Right lobe of liver (tissue), 6 donors: ENCODE results near the gene DACH1. TPM values are rescaled to one million over a fixed set of nuclear protein-coding genes. Genes with fewer than 3 reads are reported as not detected.
A peak's percentile ranks its signal among the peaks of the same experiment; 100 is the strongest.

Experiments
- ATAC-seq, 4 donors: fragments of 200-7000 bp; cut with Tn5 transposase; one replicate each; pipeline ENCODE4 v1.9.1; 2020; ENCODE audit warnings: mild to moderate bottlenecking in 4 of 4, moderate library complexity in 4 of 4
- DNase-seq, 3 donors: peaks; one replicate each; pipeline ENCODE4 v3.0.0-alpha.2; 2020
- H3K27ac ChIP-seq, 3 donors: fragments of 200-600 bp; one replicate each; pipeline ENCODE4 v1.8.0; 2022
- H3K27me3 ChIP-seq, 2 donors: fragments of 200-600 bp; one replicate each; pipeline ENCODE4 v1.8.0; 2022
- H3K36me3 ChIP-seq, 4 donors: fragments of 200-600 bp; sonication (generic) in 1 of 4; one replicate each; pipeline versions ENCODE4 v1.5.1 to v1.8.0; 2017 to 2022; ENCODE audit warnings: control low read depth in 1 of 4
- H3K4me1 ChIP-seq, 4 donors: fragments of 200-600 bp; sonication (generic) in 1 of 4; one replicate each; pipeline versions ENCODE4 v1.5.1 to v1.8.0; 2017 to 2022; ENCODE audit warnings: control low read depth in 1 of 4
- H3K4me3 ChIP-seq, 3 donors: fragments of 200-600 bp; one replicate each; pipeline ENCODE4 v1.8.0; 2022
- H3K9me3 ChIP-seq, 4 donors: fragments of 200-600 bp; sonication (generic) in 1 of 4; one replicate each; pipeline versions ENCODE4 v1.5.1 to v1.8.0; 2017 to 2022; ENCODE audit warnings: control low read depth in 1 of 4
- POLR2A ChIP-seq: fragments of 450-650 bp; IDR thresholded peaks from one replicate; pipeline ENCODE4 v1.6.1; 2017; ENCODE audit warnings: antibody characterized with exemption, mild to moderate bottlenecking
- WGBS: methylation state at CpG from one replicate; pipeline ENCODE4 v1.1.6; 2018; ENCODE audit warnings: low coverage, low lambda C conversion rate; ENCODE audit not compliant: insufficient coverage; ENCODE audit errors: missing lambda C conversion rate; 5-methylcytosine and 5-hydroxymethylcytosine counted together
- intact Hi-C, 2 donors: fragments of 100-400 bp; cut with DNase I; formaldehyde crosslinking; loops; one replicate each; pipeline versions ENCODE4 v1.11.2 to v1.14.1; 2022
- total RNA-seq, 6 experiments: library from RNA; depleted of rRNA in 2 of 6; stranded (reverse); fragments of >200 nt in 2 of 6; fragmentation: NEBNext Ultra II Directional in 3 of 6; extraction: Animal tissue kit (Norgen Biotek cat#: 25700) in 3 of 6; gene quantifications; one replicate each; pipeline versions ENCODE4 v1.1.0 to v1.2.4, GENCODE V29; 2016 to 2023
- TF ChIP-seq, protein P1 (sequence below), 4 donors: fragments of 200-600 bp in 3 of 4; fragments of 450-650 bp in 1 of 4; IDR thresholded peaks; one replicate each; pipeline versions ENCODE4 v1.5.1 to v1.8.0; 2016 to 2022; ENCODE audit warnings: antibody characterized with exemption in 4 of 4, mild to moderate bottlenecking in 2 of 4
- donor health status: DM: no; HTN: yes; CAD: no.
- donor health status: DM: no; HTN: no; CAD: no.
- donor health status: DM: no; HTN: no; CAD: no.
- donor health status: DM: no; HTN: yes; CAD: no.
- donor health status: DM: no; HTN: yes; CAD: no.

The DACH1 gene
- total RNA-seq, 6 experiments from 2014 or later, result 0.80 to 1.5 (median 0.94) TPM

DNA sequence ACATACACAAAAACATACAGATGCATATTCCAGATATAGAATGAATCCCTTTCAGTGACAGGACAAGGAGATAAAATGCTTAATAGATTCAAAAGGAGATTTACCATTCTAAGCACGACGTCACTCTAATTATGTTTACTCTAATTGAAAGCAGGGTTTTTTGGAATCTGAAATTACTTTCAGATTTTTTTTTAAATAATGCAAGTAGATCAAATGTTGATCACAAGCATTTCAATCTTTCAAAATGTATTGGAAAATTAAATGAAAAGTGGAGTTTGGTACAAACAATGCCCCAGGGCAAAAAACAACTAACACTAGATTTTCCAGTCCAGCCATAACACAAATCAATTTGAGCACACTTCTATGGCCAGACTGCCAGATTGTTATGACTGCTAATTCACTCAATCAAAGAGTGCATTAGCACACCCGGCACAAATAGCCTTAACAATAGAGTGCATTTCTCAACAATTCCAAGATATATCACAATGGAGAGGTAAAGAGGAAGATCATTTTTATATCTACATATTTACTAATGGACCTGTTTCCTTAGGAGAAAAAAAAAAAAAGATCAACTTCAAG lies 4.3 kb upstream of the DACH1 start:
- no peaks in the 10 kb centered on the region for H3K9me3 ChIP-seq
- no peaks in the 10 kb centered on the region for H3K4me1 ChIP-seq
- WGBS, result 48% methylated on average over 3 of the region's 3 CpGs
- no peak overlapping the region for H3K27ac ChIP-seq
- no peak overlapping the region for H3K4me3 ChIP-seq
- peaks cover 0 to 9% of the 10 kb centered on the region in 2 donors for H3K27me3 ChIP-seq
- ATAC-seq, result no peak
- no peaks in the 10 kb centered on the region for H3K36me3 ChIP-seq
- TF ChIP-seq POLR2A, result no peak
- TF ChIP-seq, protein P1, sequence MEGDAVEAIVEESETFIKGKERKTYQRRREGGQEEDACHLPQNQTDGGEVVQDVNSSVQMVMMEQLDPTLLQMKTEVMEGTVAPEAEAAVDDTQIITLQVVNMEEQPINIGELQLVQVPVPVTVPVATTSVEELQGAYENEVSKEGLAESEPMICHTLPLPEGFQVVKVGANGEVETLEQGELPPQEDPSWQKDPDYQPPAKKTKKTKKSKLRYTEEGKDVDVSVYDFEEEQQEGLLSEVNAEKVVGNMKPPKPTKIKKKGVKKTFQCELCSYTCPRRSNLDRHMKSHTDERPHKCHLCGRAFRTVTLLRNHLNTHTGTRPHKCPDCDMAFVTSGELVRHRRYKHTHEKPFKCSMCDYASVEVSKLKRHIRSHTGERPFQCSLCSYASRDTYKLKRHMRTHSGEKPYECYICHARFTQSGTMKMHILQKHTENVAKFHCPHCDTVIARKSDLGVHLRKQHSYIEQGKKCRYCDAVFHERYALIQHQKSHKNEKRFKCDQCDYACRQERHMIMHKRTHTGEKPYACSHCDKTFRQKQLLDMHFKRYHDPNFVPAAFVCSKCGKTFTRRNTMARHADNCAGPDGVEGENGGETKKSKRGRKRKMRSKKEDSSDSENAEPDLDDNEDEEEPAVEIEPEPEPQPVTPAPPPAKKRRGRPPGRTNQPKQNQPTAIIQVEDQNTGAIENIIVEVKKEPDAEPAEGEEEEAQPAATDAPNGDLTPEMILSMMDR (IDR thresholded peaks at IDR 0.05), result no peak
- intact Hi-C loops, result no loop called here
- DNase-seq, result no peak

- H3K4me1 ChIP-seq, result peaks cover 0 to 11% (median 0%) of the 10 kb centered on the region in 4 donors
- H3K36me3 ChIP-seq, result no peaks in the 10 kb centered on the region
- no peak overlapping the region for H3K4me3 ChIP-seq
- intact Hi-C loops, result no loop called here
- H3K9me3 ChIP-seq, result no peaks in the 10 kb centered on the region
- ATAC-seq (no peak), DNase-seq (no peak)
- H3K27me3 ChIP-seq, result peaks cover 0 to 9% of the 10 kb centered on the region in 2 donors
- TF ChIP-seq, protein P1 (IDR thresholded peaks at IDR 0.05), result no peak
- TF ChIP-seq POLR2A, result no peak
- WGBS, result 8% methylated on average over 8 of the region's 8 CpGs
- H3K27ac ChIP-seq, result no peak overlapping the region
Observed at GRCh38 chr13:71870100-71870499, 3.1 kb upstream of the DACH1 start.

GRCh38 chr13:71869274-71869673 lies 2.3 kb upstream of the DACH1 start:
- WGBS, result 66% methylated on average over 5 of the region's 5 CpGs
- peaks cover 0 to 9% of the 10 kb centered on the region in 2 donors for H3K27me3 ChIP-seq

DNA sequence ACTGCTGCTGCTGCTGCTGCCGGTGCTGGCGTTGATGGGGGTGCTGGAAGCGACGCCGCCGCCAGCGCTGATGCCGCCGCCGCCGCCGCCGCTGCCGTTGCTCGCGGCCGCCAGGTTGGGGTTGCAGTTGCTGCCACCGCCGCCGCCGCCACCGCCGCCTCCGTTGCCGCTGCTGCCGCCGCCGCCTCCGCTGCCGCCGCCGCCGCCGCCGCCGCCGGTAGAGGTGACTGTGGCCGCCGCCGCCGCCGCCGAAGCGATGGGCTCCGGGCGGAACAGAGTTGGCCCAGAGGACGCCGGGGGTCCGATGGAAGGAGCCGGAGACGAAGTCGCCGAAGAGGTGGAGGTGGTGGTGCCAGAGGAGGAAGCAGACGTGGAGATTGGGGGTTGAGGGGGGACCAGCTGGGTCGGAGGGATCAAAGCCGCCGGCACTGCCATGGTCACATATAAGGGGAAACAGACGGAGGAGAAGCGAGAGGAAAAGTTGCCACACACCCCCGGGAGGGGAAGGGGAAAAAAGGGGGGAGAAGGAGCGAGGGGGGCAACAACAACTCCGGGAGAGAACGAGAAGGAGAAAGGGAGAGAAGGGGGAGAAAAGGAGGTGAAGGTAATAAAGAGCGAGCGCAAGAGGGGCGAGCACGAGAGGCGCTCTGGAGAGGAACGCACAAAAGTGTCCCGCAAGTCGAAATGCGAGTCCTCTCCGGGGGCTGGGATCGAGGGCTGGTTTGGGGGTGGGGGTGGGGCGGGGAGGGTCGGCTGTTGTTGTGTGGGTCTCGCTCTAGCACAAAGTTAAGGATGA lies 471 bp downstream of the DACH1 start:
- Histone ChIP-seq H3K27ac (peak overlapping the region in 2 of 3 donors; percentile 34 to 48), H3K4me3 (peak overlapping the region; percentile 41 to 51 (median 45)), H3K36me3 (no peaks in the 10 kb centered on the region), H3K27me3 (peaks cover 0 to 4% of the 10 kb centered on the region in 2 donors), H3K4me1 (peaks cover 0 to 15% (median 0%) of the 10 kb centered on the region in 4 donors), H3K9me3 (no peaks in the 10 kb centered on the region)
- peak; percentile 33 to 60 (median 47) for DNase-seq
- ATAC-seq, result peak; percentile 12 to 55 (median 38)
- intact Hi-C loops, result no loop called here
- under 1% methylated on average over 40 of the region's 77 CpGs for WGBS
- TF ChIP-seq POLR2A, result no peak
- TF ChIP-seq, protein P1 (IDR thresholded peaks at IDR 0.05), result no peak

More at GRCh38 chr13:71869274-71869673, 2.3 kb upstream of the DACH1 start:
- Histone ChIP-seq H3K4me1 (peaks cover 0 to 15% (median 0%) of the 10 kb centered on the region in 4 donors), H3K4me3 (no peak overlapping the region), H3K9me3 (no peaks in the 10 kb centered on the region), H3K27ac (no peak overlapping the region), H3K36me3 (no peaks in the 10 kb centered on the region)
- intact Hi-C loops, result no loop called here
- DNase-seq, result no peak
- TF ChIP-seq, protein P1 (IDR thresholded peaks at IDR 0.05), result no peak
- TF ChIP-seq POLR2A, result no peak
- ATAC-seq, result no peak
